Measurements from ENCODE around the gene UCK1. TPM values are rescaled to one million over a fixed set of nuclear protein-coding genes. Genes with fewer than 3 reads are reported as not detected.

Gene UCK1
- total and polyA plus RNA-seq, 2 of the 13 experiments (the other 11 are each of a cell fraction or from before 2014, with no cell fraction given): 11.0 to 24.1 TPM

- TF ChIP-seq, protein P1, sequence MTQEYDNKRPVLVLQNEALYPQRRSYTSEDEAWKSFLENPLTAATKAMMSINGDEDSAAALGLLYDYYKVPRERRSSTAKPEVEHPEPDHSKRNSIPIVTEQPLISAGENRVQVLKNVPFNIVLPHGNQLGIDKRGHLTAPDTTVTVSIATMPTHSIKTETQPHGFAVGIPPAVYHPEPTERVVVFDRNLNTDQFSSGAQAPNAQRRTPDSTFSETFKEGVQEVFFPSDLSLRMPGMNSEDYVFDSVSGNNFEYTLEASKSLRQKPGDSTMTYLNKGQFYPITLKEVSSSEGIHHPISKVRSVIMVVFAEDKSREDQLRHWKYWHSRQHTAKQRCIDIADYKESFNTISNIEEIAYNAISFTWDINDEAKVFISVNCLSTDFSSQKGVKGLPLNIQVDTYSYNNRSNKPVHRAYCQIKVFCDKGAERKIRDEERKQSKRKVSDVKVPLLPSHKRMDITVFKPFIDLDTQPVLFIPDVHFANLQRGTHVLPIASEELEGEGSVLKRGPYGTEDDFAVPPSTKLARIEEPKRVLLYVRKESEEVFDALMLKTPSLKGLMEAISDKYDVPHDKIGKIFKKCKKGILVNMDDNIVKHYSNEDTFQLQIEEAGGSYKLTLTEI (CRISPR knock-in tag; conservative IDR thresholded peaks at IDR 0.05): no peak
- no peak for TF ChIP-seq ZNF253 (CRISPR knock-in tag; IDR thresholded peaks at IDR 0.05; ENCODE audit: borderline replicate concordance)
- TF ChIP-seq, protein P2, sequence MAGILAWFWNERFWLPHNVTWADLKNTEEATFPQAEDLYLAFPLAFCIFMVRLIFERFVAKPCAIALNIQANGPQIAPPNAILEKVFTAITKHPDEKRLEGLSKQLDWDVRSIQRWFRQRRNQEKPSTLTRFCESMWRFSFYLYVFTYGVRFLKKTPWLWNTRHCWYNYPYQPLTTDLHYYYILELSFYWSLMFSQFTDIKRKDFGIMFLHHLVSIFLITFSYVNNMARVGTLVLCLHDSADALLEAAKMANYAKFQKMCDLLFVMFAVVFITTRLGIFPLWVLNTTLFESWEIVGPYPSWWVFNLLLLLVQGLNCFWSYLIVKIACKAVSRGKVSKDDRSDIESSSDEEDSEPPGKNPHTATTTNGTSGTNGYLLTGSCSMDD (CRISPR knock-in tag; IDR thresholded peaks at IDR 0.05): no peak
- peak; percentile 15; the same call in 1 of the 2 replicates for TF ChIP-seq MED1 (CRISPR knock-in tag; IDR thresholded peaks at IDR 0.05)
- TF ChIP-seq ZNF44 (CRISPR knock-in tag; IDR thresholded peaks at IDR 0.05): no peak
- no peak for TF ChIP-seq JUN (CRISPR knock-in tag; IDR thresholded peaks at IDR 0.05)
- no peak for TF ChIP-seq ZBTB40 (IDR thresholded peaks at IDR 0.05)
- no peak for TF ChIP-seq ZBTB40 (CRISPR knock-in tag; IDR thresholded peaks at IDR 0.05)
- TF ChIP-seq GFI1 (CRISPR knock-in tag; IDR thresholded peaks at IDR 0.05; ENCODE audit: borderline replicate concordance): no peak
- no peak for TF ChIP-seq ZIK1 (CRISPR knock-in tag; IDR thresholded peaks at IDR 0.05; ENCODE audit: borderline replicate concordance, low read depth)
- TF ChIP-seq ZNF75D (CRISPR knock-in tag; IDR thresholded peaks at IDR 0.05; ENCODE audit: borderline replicate concordance): no peak
- no peak for TF ChIP-seq FOSL1 (CRISPR knock-in tag; IDR thresholded peaks at IDR 0.05; ENCODE audit: borderline replicate concordance)
- no peak for TF ChIP-seq ZNF766 (CRISPR knock-in tag; IDR thresholded peaks at IDR 0.05; ENCODE audit: borderline replicate concordance)
These were observed at the start of gene UCK1 (continued) for GRCh38 chr9:131530920-131531832.

All from HepG2 (cell line).